Smooth muscle cell (in vitro differentiated cells): ENCODE results near the gene ABI2. TPM values are rescaled to one million over a fixed set of nuclear protein-coding genes. Genes with fewer than 3 reads are reported as not detected.

Experiments used
- DNase-seq: peaks from one replicate; lab custom pipeline; 2025; ENCODE audit not compliant: unreplicated experiment; lab: John Stamatoyannopoulos, UW
- H2AFZ ChIP-seq: fragments of 200-600 bp; sonication (generic); 2 replicates; pipeline ENCODE4 v1.6.0; 2016; ENCODE audit warnings: antibody characterized with exemption, low read depth, mild to moderate bottlenecking
- H3F3A ChIP-seq: fragments of 200-600 bp; sonication (generic); 2 replicates; pipeline ENCODE4 v1.6.0; 2017; ENCODE audit warnings: antibody characterized with exemption, low read depth
- H3K27ac ChIP-seq: fragments of 200-600 bp; sonication (generic); 2 replicates; pipeline ENCODE4 v1.5.1; 2016; ENCODE audit warnings: low read depth, mild to moderate bottlenecking
- H3K27me3 ChIP-seq: fragments of 200-600 bp; sonication (generic); 2 replicates; pipeline ENCODE4 v1.6.1; 2016; ENCODE audit warnings: low read depth, mild to moderate bottlenecking
- H3K36me3 ChIP-seq: fragments of 200-600 bp; sonication (generic); 2 replicates; pipeline ENCODE4 v1.5.1; 2016; ENCODE audit warnings: low read depth
- H3K4me1 ChIP-seq: fragments of 200-600 bp; sonication (generic); 2 replicates; pipeline ENCODE4 v1.5.1; 2016; ENCODE audit warnings: low read depth
- H3K4me2 ChIP-seq: fragments of 200-600 bp; sonication (generic); 2 replicates; pipeline ENCODE4 v1.6.0; 2016; ENCODE audit warnings: mild to moderate bottlenecking
- H3K4me3 ChIP-seq: fragments of 200-600 bp; sonication (generic); 2 replicates; pipeline ENCODE4 v1.5.1; 2016; ENCODE audit warnings: mild to moderate bottlenecking
- H3K79me2 ChIP-seq: fragments of 200-600 bp; sonication (generic); 2 replicates; pipeline ENCODE4 v1.6.0; 2016; ENCODE audit warnings: low read depth, mild to moderate bottlenecking
- H3K9ac ChIP-seq: fragments of 200-600 bp; sonication (generic); 2 replicates; pipeline ENCODE4 v1.6.0; 2016; ENCODE audit warnings: low read depth
- H3K9me3 ChIP-seq: fragments of 200-600 bp; sonication (generic); replicated peaks from 2 replicates; pipeline ENCODE4 v1.5.1; 2016; ENCODE audit warnings: low read depth
- H4K20me1 ChIP-seq: fragments of 200-600 bp; sonication (generic); 2 replicates; pipeline ENCODE4 v1.6.0; 2016; ENCODE audit warnings: low read depth
- WGBS: methylation state at CpG from one replicate; pipeline ENCODE4 v1.1.7; 2016; ENCODE audit warnings: low lambda C conversion rate; 5-methylcytosine and 5-hydroxymethylcytosine counted together
- polyA plus RNA-seq: library from polyadenylated mRNA; unstranded; fragments of >200 nt; fragmentation: Nextera tagmentation; extraction: Ambion mirVana; gene quantifications from 2 replicates; pipeline ENCODE4 v1.2.1, GENCODE V29; 2016
- total RNA-seq: library from RNA; depleted of rRNA; stranded (reverse); fragments of >200 nt; gene quantifications from 2 replicates; pipeline ENCODE4 v1.2.3, GENCODE V29; 2014
- TF ChIP-seq, protein P1 (sequence below): fragments of 200-600 bp; sonication (generic); IDR thresholded peaks from 2 replicates; pipeline ENCODE4 v1.5.1; 2017; ENCODE audit warnings: borderline replicate concordance, mild to moderate bottlenecking, antibody characterized with exemption; ENCODE audit not compliant: insufficient read depth, poor library complexity, severe bottlenecking

The ABI2 gene
- total and polyA plus RNA-seq, 2 experiments from 2014 or later = 25.5 to 34.2 TPM

GRCh38 chr2:203359450-203359849 lies 31.3 kb downstream of the ABI2 start:
- 95% methylated on average over 1 of the region's 1 CpG for WGBS
- Histone ChIP-seq H4K20me1 (peaks cover 41% of the 10 kb centered on the region), H3K79me2 (peaks cover 65% of the 10 kb centered on the region), H3K9ac (no peak overlapping the region), H3K4me1 (no peaks in the 10 kb centered on the region), H3K4me2 (no peak overlapping the region), H3K27ac (no peak overlapping the region), H3K9me3 (no peaks in the 10 kb centered on the region), H2AFZ (no peak overlapping the region), H3K27me3 (no peaks in the 10 kb centered on the region), H3K4me3 (no peak overlapping the region), H3F3A (no peaks in the 10 kb centered on the region), H3K36me3 (no peaks in the 10 kb centered on the region)
- TF ChIP-seq, protein P1, sequence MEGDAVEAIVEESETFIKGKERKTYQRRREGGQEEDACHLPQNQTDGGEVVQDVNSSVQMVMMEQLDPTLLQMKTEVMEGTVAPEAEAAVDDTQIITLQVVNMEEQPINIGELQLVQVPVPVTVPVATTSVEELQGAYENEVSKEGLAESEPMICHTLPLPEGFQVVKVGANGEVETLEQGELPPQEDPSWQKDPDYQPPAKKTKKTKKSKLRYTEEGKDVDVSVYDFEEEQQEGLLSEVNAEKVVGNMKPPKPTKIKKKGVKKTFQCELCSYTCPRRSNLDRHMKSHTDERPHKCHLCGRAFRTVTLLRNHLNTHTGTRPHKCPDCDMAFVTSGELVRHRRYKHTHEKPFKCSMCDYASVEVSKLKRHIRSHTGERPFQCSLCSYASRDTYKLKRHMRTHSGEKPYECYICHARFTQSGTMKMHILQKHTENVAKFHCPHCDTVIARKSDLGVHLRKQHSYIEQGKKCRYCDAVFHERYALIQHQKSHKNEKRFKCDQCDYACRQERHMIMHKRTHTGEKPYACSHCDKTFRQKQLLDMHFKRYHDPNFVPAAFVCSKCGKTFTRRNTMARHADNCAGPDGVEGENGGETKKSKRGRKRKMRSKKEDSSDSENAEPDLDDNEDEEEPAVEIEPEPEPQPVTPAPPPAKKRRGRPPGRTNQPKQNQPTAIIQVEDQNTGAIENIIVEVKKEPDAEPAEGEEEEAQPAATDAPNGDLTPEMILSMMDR = no peak
- no peak for DNase-seq

DNA sequence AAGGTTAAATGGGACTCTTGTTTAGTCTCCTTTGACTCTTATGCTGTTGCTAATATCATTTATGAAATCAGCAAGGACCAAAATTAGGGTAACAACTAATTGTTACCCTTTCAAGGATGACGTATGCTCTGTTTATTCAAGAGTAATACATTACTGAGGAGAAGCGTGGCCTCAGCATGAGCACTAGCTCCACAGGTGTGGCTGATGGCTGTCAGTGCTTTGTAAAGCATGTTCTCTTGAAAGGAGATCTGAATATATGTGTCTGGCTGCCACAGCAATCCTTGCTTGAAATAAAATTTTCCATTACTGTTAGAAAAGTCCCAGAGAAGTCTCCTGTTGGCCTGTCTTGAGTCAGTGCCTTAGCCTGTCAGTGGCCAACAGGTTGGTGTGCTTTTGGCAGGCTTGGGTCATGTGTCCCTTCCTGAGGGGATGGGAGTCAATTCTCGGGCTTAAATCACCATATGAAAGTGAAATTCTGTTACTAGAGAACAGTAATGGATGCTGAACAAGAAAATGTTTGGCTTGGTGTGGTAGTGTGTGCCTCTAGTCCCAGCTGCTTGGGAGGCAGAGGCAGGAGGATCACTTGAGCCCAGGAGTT lies 32.7 kb downstream of the ABI2 start:
- TF ChIP-seq, protein P1 = no peak
- Histone ChIP-seq H3K27me3 (no peaks in the 10 kb centered on the region), H3K79me2 (peaks cover 57% of the 10 kb centered on the region), H3K9ac (no peak overlapping the region), H2AFZ (no peak overlapping the region), H3K4me1 (no peaks in the 10 kb centered on the region), H3K4me3 (no peak overlapping the region), H3K27ac (no peak overlapping the region), H3K4me2 (no peak overlapping the region), H3F3A (no peaks in the 10 kb centered on the region), H3K9me3 (no peaks in the 10 kb centered on the region), H4K20me1 (peaks cover 52% of the 10 kb centered on the region), H3K36me3 (no peaks in the 10 kb centered on the region)
- WGBS = 91% methylated on average over 3 of the region's 3 CpGs
- DNase-seq = no peak

DNA sequence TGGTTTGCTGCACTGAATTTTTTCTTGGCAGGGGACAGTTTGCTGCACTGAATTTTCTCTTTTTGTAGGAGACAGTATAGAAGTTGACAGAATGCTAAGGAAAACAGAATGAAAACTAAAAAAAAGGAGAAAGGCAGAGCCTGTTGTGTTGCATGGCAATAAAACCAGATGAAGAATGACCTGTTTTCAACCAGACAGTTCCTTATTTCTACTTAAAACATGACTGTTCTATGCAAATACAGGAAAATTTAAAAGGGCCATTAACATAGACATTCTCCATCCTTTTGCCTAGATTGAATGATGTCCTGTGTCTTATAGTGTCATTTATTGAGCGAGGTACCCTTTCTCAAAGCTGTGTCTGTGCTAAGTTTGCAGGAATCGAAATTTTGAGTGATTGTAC lies 33.3 kb downstream of the ABI2 start:
- DNase-seq = no peak
- Histone ChIP-seq H3K79me2 (peaks cover 56% of the 10 kb centered on the region), H3K9ac (no peak overlapping the region), H3K4me1 (no peaks in the 10 kb centered on the region), H3K27me3 (no peaks in the 10 kb centered on the region), H3K4me3 (no peak overlapping the region), H3K4me2 (no peak overlapping the region), H3K36me3 (no peaks in the 10 kb centered on the region), H3F3A (no peaks in the 10 kb centered on the region), H2AFZ (no peak overlapping the region), H3K27ac (no peak overlapping the region), H4K20me1 (peaks cover 55% of the 10 kb centered on the region), H3K9me3 (no peaks in the 10 kb centered on the region)
- TF ChIP-seq, protein P1 = no peak
- 95% methylated on average over 2 of the region's 2 CpGs for WGBS

GRCh38 chr2:203361922-203362321 lies 33.7 kb downstream of the ABI2 start:
- H3K27ac ChIP-seq = no peak overlapping the region
- H3K4me2 ChIP-seq = no peak overlapping the region
- TF ChIP-seq, protein P1 = no peak
- DNase-seq = no peak
- no peaks in the 10 kb centered on the region for H3F3A ChIP-seq
- H3K27me3 ChIP-seq = no peaks in the 10 kb centered on the region
- no peak overlapping the region for H3K4me3 ChIP-seq
- H3K4me1 ChIP-seq = no peaks in the 10 kb centered on the region
- H3K9me3 ChIP-seq = no peaks in the 10 kb centered on the region
- H4K20me1 ChIP-seq = peaks cover 59% of the 10 kb centered on the region
- H3K36me3 ChIP-seq = peaks cover 2% of the 10 kb centered on the region
- peaks cover 56% of the 10 kb centered on the region for H3K79me2 ChIP-seq
- no peak overlapping the region for H3K9ac ChIP-seq
- no peak overlapping the region for H2AFZ ChIP-seq
